HuH-7 (cell line): Measurements from ENCODE around the gene VWCE.

Source experiments
- DNase-seq: peaks from one replicate; pipeline ENCODE4 v3.0.0; 2011; ENCODE audit warnings: low spot score

VWCE gene

GRCh38 chr11:61294717-61295595 is at the start of gene VWCE:
VWCE (minus strand) TSS chr11:61295316; CDS start chr11:61295037, 279 bp downstream.
- peak; percentile 97 for DNase-seq

GRCh38 chr11:61343792-61344745 is 49.0 kb upstream of the VWCE start:
- no peak for DNase-seq

GRCh38 chr11:61342207-61342803 is 47.2 kb upstream of the VWCE start:
- no peak for DNase-seq

- DNase-seq = no peak
Observed at GRCh38 chr11:61341706-61342105, 46.6 kb upstream of the VWCE start.

GRCh38 chr11:61340979-61341378 is 45.9 kb upstream of the VWCE start:
- DNase-seq = no peak

GRCh38 chr11:61339490-61339878 is 44.4 kb upstream of the VWCE start:
- DNase-seq = no peak

- DNase-seq = no peak
Observed at GRCh38 chr11:61338783-61339489, 43.8 kb upstream of the VWCE start.

- no peak for DNase-seq
Observed at GRCh38 chr11:61337706-61338470, 42.8 kb upstream of the VWCE start.

GRCh38 chr11:61336171-61336935 is 41.2 kb upstream of the VWCE start:
- peak; percentile 99 for DNase-seq

- DNase-seq = no peak
Observed at GRCh38 chr11:61335355-61335710, 40.2 kb upstream of the VWCE start.

- DNase-seq = no peak
Observed at GRCh38 chr11:61334434-61335354, 39.6 kb upstream of the VWCE start.

GRCh38 chr11:61333550-61334433 is 38.7 kb upstream of the VWCE start:
- no peak for DNase-seq

- peak; percentile 99 for DNase-seq
Observed at GRCh38 chr11:61332797-61333549, 37.9 kb upstream of the VWCE start, which contains the start of the genes DDB1 and TKFC. DDB1 (minus strand) TSS chr11:61333105; CDS start chr11:61332968, 137 bp downstream. TKFC (plus strand) TSS chr11:61333228; CDS start chr11:61334729, 1,501 bp downstream.

GRCh38 chr11:61332281-61332796 is 37.2 kb upstream of the VWCE start:
- DNase-seq = peak; percentile 73

GRCh38 chr11:61331651-61332050 is 36.5 kb upstream of the VWCE start:
- no peak for DNase-seq

GRCh38 chr11:61329871-61330270 is 34.8 kb upstream of the VWCE start:
- no peak for DNase-seq

- DNase-seq = no peak
Observed at GRCh38 chr11:61328351-61328750, 33.2 kb upstream of the VWCE start.
